ENCODE measurements around the gene TNPO3. TPM values are rescaled to one million over a fixed set of nuclear protein-coding genes. Genes with fewer than 3 reads are reported as not detected.
"Not testable (repeated sequence)": the region's sequence is repeated elsewhere in the genome, so short reads cannot be mapped to it uniquely, and the experiment has no call there.

Gene TNPO3
- total and polyA plus RNA-seq, 4 donors = 12.3 to 45.9 (median 25.9) TPM

DNA sequence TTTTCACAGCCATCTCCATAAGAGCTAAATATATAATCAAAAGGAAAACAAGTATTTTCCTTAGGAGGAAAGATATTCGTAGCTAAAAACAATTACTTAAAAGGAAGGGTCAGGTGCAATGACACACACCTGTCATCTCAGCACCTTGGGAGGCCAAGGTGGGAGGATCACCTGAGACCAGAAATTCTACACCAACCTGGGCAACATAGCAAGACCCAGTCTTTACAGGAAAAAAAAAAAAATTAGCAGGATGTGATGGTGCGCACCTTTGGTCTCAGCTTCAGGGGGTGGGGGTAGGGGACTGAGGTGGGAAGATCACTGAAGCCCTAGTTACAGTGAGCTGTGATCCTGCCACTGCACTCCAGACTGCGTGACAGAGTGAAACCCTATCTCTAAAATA lies 11.9 kb downstream of the TNPO3 start:
- peaks cover 0 to 22% (median 0%) of the 10 kb centered on the region in 5 donors for H3K4me1 ChIP-seq (ENCODE audit: control insufficient read depth in 5 of 5, insufficient read depth in 5 of 5, low read length in 5 of 5)
- 89 to 91% methylated on average over 3 of the region's 3 CpGs for WGBS, 2 donors

DNA sequence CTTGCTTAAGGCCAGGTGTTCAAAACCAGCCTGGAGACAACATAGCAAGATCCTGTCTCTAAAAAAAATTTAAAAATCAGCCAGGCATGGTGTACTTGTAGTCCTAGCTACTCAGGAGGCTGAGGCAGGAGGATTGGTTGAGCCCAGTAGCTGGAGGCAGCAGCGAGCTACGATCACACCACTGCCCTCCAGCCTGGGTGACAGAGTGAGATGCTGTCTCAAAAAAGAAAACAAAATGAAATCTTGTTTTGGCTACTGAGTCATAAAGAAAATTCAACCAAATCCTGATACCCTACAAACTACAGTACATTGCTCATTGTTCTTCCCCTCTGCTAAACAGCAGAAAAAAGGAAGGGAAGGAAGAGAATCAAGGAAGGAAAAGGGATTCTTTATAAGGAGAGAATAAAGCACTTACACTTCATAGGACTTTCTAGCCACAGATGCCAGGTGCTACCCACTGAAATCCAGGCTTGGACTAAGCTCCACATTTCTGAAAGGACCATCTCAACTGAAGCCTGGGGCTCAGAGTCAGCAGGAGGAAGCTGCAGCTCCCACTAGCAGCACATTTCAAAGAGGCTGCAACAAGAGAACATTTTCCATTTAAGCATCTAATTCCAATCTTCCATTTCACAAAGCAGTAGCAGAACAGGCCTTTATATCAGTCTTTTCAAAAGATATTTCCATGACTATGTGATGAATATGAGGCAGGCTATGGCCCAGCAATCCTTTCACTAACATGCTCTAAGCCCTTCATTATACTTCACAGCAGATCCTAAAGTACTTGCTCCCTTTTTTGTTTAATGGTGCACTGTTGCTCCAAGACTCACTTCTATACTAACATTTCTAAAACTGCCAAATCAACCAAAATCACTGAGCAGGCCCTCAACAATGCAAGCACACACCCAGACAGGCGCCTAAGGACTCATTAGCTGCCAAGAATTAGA lies 13.5 kb downstream of the TNPO3 start:
- no peak for DNase-seq
- no peaks in the 10 kb centered on the region for H3K27me3 ChIP-seq (ENCODE audit: control insufficient read depth in 3 of 3, insufficient read depth in 3 of 3, low read length in 2 of 3)
- TF ChIP-seq, protein P1, sequence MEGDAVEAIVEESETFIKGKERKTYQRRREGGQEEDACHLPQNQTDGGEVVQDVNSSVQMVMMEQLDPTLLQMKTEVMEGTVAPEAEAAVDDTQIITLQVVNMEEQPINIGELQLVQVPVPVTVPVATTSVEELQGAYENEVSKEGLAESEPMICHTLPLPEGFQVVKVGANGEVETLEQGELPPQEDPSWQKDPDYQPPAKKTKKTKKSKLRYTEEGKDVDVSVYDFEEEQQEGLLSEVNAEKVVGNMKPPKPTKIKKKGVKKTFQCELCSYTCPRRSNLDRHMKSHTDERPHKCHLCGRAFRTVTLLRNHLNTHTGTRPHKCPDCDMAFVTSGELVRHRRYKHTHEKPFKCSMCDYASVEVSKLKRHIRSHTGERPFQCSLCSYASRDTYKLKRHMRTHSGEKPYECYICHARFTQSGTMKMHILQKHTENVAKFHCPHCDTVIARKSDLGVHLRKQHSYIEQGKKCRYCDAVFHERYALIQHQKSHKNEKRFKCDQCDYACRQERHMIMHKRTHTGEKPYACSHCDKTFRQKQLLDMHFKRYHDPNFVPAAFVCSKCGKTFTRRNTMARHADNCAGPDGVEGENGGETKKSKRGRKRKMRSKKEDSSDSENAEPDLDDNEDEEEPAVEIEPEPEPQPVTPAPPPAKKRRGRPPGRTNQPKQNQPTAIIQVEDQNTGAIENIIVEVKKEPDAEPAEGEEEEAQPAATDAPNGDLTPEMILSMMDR (IDR thresholded peaks at IDR 0.05; ENCODE audit: control extremely low read depth, extremely low read depth) = no peak
- no peak overlapping the region for H3K9ac ChIP-seq (ENCODE audit: insufficient read depth in 1 of 2, low read length in 2 of 2)
- H3K9me3 ChIP-seq (ENCODE audit: control insufficient read depth in 4 of 4, insufficient read depth in 3 of 4, low read length in 3 of 4) = no peaks in the 10 kb centered on the region
- 86 to 92% methylated on average over 3 of the region's 3 CpGs for WGBS, 2 donors
- H3K27ac ChIP-seq (ENCODE audit: low read depth in 1 of 2, low read length in 1 of 2) = no peak overlapping the region
- no peak overlapping the region for H3K4me3 ChIP-seq
- H3K36me3 ChIP-seq (ENCODE audit: control insufficient read depth in 4 of 4, insufficient read depth in 4 of 4, low read length in 4 of 4) = peaks cover 0 to 12% (median 8%) of the 10 kb centered on the region in 4 donors
- H3K4me1 ChIP-seq (ENCODE audit: control insufficient read depth in 5 of 5, insufficient read depth in 5 of 5, low read length in 5 of 5) = peaks cover 0 to 15% (median 0%) of the 10 kb centered on the region in 5 donors
- ATAC-seq (ENCODE audit: insufficient read depth, low FRiP score) = no peak

More for the DNA sequence above, 11.9 kb downstream of the TNPO3 start:
- no peak overlapping the region for H3K27ac ChIP-seq (ENCODE audit: low read depth in 1 of 2, low read length in 1 of 2)
- H3K9me3 ChIP-seq (ENCODE audit: control insufficient read depth in 4 of 4, insufficient read depth in 3 of 4, low read length in 3 of 4) = no peaks in the 10 kb centered on the region
- H3K27me3 ChIP-seq (ENCODE audit: control insufficient read depth in 3 of 3, insufficient read depth in 3 of 3, low read length in 2 of 3) = no peaks in the 10 kb centered on the region
- no peak for DNase-seq
- TF ChIP-seq, protein P1 (IDR thresholded peaks at IDR 0.05; ENCODE audit: control extremely low read depth, extremely low read depth) = no peak
- peaks cover 0 to 12% (median 7%) of the 10 kb centered on the region in 4 donors for H3K36me3 ChIP-seq (ENCODE audit: control insufficient read depth in 4 of 4, insufficient read depth in 4 of 4, low read length in 4 of 4)
- no peak for ATAC-seq (ENCODE audit: insufficient read depth, low FRiP score)
- no peak overlapping the region for H3K9ac ChIP-seq (ENCODE audit: insufficient read depth in 1 of 2, low read length in 2 of 2)
- H3K4me3 ChIP-seq = no peak overlapping the region

DNA sequence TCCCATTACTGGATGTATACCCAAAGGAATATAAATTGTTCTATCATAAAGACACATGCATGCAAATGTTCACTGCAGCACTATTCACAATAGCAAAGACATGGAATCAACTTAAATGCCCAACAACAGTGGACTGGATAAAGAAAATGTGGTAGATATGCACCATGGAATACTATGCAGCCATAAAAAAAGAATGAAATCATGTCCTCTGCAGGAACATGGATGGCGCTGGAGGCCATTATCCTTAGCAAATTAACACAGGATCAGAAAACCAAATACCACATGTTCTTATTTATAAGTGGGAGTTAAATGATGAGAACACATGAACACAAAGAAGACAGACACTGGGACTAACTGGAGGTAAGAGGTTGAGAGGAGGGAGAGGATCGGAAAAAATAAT lies 16.4 kb downstream of the TNPO3 start:
- H3K9me3 ChIP-seq (ENCODE audit: control insufficient read depth in 4 of 4, insufficient read depth in 3 of 4, low read length in 3 of 4); H3K4me1 ChIP-seq (ENCODE audit: control insufficient read depth in 5 of 5, insufficient read depth in 5 of 5, low read length in 5 of 5); ATAC-seq (ENCODE audit: insufficient read depth, low FRiP score); H3K27ac ChIP-seq (ENCODE audit: low read depth in 1 of 2, low read length in 1 of 2); H3K27me3 ChIP-seq (ENCODE audit: control insufficient read depth in 3 of 3, insufficient read depth in 3 of 3, low read length in 2 of 3); H3K4me3 ChIP-seq; H3K9ac ChIP-seq (ENCODE audit: insufficient read depth in 1 of 2, low read length in 2 of 2); DNase-seq: not testable (repeated sequence)
- WGBS, 2 donors = 99 to 100% methylated on average over 2 of the region's 2 CpGs
- H3K36me3 ChIP-seq (ENCODE audit: control insufficient read depth in 4 of 4, insufficient read depth in 4 of 4, low read length in 4 of 4) = peaks cover 0 to 22% (median 15%) of the 10 kb centered on the region in 4 donors

DNA sequence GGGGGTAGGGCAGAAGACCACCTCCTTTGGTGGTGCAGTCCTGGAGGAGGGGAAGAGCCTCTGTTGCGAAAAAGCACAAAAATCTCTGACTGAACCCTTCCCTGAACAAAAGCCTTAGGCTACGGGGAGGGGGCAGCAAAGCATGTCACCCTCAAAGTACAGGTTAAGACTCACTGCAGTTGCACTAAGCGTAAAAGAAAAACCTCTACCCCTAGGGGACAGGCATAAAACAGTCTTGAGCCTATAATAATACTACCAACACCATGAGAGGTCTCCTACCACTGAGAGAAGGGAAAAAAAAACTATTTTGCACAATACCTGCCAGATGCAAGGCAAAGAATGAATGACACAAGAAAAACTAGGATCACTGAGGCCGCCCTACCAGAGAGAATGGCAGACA lies 17.3 kb downstream of the TNPO3 start:
- DNase-seq (no peak), ATAC-seq (ENCODE audit: insufficient read depth, low FRiP score) (no peak)
- H3K4me3 ChIP-seq = no peak overlapping the region
- no peaks in the 10 kb centered on the region for H3K27me3 ChIP-seq (ENCODE audit: control insufficient read depth in 3 of 3, insufficient read depth in 3 of 3, low read length in 2 of 3)
- WGBS, 2 donors = 93 to 96% methylated on average over 4 of the region's 4 CpGs
- H3K9me3 ChIP-seq (ENCODE audit: control insufficient read depth in 4 of 4, insufficient read depth in 3 of 4, low read length in 3 of 4) = no peaks in the 10 kb centered on the region
- H3K4me1 ChIP-seq (ENCODE audit: control insufficient read depth in 5 of 5, insufficient read depth in 5 of 5, low read length in 5 of 5) = no peaks in the 10 kb centered on the region
- TF ChIP-seq, protein P1 (IDR thresholded peaks at IDR 0.05; ENCODE audit: control extremely low read depth, extremely low read depth) = no peak
- no peak overlapping the region for H3K27ac ChIP-seq (ENCODE audit: low read depth in 1 of 2, low read length in 1 of 2)
- H3K9ac ChIP-seq (ENCODE audit: insufficient read depth in 1 of 2, low read length in 2 of 2) = no peak overlapping the region
- peaks cover 3 to 22% (median 15%) of the 10 kb centered on the region in 4 donors for H3K36me3 ChIP-seq (ENCODE audit: control insufficient read depth in 4 of 4, insufficient read depth in 4 of 4, low read length in 4 of 4)
